Activated T-helper 1 cell treated with Interleukin-2 at 50 U/mL for 16 hours (primary cell): ENCODE results near the gene DAND5.

ENCODE experiments used
- DNase-seq: peaks from one replicate; pipeline ENCODE4 v3.0.0-alpha.2; 2020; ENCODE audit warnings: low read depth

DAND5 gene

GRCh38 chr19:13022859-13023636, 53.7 kb downstream of the DAND5 start:
- DNase-seq = no peak

DNA sequence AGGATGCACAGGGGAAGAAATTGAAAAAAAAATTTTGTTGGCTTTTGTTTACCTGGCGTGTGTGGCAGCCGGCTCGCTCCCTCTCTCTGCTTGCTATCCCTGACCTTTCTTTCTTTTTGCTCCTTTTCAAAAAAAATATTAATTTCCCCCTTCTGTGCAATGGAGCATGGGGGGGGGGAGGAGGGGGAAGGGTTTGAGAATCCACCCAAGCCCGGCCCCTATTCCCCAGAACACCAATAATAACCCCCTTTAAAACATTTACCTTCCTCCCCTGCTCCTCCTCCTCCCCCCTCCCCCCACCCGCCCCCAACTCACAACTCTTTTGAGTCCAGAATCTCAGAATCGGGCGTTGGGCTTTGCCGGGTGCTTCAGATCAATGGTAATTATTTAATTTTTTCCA, 54.3 kb downstream of the DAND5 start:
- DNase-seq = no peak
